ENCODE data around the gene TMEM169. TPM values are rescaled to one million over a fixed set of nuclear protein-coding genes. Genes with fewer than 3 reads are reported as not detected.

TMEM169 gene
- total RNA-seq, 1 experiment from 2014 or later: 0.74 TPM

DNA sequence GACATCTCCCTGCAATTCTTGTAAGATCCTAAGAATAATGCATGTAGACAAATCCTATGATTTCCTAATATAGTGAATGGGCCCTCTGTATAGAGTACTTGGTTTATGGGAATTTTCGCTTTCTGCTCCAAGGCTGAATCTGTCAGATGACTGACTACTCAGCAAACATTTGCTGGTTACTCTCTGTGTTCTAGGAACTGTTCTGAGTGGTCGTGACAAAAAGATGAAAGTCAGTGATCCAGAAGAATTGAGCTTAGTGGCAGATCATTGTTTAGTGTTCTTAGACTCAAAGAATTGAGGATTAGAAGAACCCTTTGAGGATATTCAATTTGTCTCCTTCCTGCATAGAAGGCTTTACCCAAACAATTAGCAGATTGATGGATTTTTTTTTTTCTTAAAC lies 37.4 kb downstream of the TMEM169 start:
- no peak overlapping the region for H3K4me3 ChIP-seq (ENCODE audit: low read depth in 2 of 2, low read length in 2 of 2)
- in situ Hi-C loops (cut with HindIII; ENCODE audit: low pct_unique_long_range_greater_than_20kb, low sequenced_read_pairs) (no loop called here), intact Hi-C loops (cut with micrococcal nuclease; ENCODE audit: unreplicated experiment) (no loop called here)
- no TSS peak for BruUV-seq (replicated peaks)
- ChIA-PET CTCF (no interaction called here), POLR2A (no interaction called here)
- H3K27ac ChIP-seq (ENCODE audit: low read length): no peak overlapping the region
- no peak for TF ChIP-seq SIN3A (IDR thresholded peaks at IDR 0.05; ENCODE audit: borderline replicate concordance, insufficient read depth, low read depth, low read length)
- TF ChIP-seq, protein P1, sequence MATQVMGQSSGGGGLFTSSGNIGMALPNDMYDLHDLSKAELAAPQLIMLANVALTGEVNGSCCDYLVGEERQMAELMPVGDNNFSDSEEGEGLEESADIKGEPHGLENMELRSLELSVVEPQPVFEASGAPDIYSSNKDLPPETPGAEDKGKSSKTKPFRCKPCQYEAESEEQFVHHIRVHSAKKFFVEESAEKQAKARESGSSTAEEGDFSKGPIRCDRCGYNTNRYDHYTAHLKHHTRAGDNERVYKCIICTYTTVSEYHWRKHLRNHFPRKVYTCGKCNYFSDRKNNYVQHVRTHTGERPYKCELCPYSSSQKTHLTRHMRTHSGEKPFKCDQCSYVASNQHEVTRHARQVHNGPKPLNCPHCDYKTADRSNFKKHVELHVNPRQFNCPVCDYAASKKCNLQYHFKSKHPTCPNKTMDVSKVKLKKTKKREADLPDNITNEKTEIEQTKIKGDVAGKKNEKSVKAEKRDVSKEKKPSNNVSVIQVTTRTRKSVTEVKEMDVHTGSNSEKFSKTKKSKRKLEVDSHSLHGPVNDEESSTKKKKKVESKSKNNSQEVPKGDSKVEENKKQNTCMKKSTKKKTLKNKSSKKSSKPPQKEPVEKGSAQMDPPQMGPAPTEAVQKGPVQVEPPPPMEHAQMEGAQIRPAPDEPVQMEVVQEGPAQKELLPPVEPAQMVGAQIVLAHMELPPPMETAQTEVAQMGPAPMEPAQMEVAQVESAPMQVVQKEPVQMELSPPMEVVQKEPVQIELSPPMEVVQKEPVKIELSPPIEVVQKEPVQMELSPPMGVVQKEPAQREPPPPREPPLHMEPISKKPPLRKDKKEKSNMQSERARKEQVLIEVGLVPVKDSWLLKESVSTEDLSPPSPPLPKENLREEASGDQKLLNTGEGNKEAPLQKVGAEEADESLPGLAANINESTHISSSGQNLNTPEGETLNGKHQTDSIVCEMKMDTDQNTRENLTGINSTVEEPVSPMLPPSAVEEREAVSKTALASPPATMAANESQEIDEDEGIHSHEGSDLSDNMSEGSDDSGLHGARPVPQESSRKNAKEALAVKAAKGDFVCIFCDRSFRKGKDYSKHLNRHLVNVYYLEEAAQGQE (IDR thresholded peaks at IDR 0.05; ENCODE audit: insufficient read depth in 1 of 2, low read depth in 2 of 2, low read length in 1 of 2): no peak
- TF ChIP-seq TCF7L2 (IDR thresholded peaks at IDR 0.05; ENCODE audit: low read depth, low read length): no peak
- TF ChIP-seq POLR2AphosphoS5 (IDR thresholded peaks at IDR 0.05; ENCODE audit: low read depth, low read length): no peak
- TF ChIP-seq, protein P2, sequence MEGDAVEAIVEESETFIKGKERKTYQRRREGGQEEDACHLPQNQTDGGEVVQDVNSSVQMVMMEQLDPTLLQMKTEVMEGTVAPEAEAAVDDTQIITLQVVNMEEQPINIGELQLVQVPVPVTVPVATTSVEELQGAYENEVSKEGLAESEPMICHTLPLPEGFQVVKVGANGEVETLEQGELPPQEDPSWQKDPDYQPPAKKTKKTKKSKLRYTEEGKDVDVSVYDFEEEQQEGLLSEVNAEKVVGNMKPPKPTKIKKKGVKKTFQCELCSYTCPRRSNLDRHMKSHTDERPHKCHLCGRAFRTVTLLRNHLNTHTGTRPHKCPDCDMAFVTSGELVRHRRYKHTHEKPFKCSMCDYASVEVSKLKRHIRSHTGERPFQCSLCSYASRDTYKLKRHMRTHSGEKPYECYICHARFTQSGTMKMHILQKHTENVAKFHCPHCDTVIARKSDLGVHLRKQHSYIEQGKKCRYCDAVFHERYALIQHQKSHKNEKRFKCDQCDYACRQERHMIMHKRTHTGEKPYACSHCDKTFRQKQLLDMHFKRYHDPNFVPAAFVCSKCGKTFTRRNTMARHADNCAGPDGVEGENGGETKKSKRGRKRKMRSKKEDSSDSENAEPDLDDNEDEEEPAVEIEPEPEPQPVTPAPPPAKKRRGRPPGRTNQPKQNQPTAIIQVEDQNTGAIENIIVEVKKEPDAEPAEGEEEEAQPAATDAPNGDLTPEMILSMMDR (IDR thresholded peaks at IDR 0.05): no peak
- peaks cover 81% of the 10 kb centered on the region for H3K36me3 ChIP-seq (ENCODE audit: control insufficient read depth, insufficient read depth, low read length)
- H3K4me1 ChIP-seq (ENCODE audit: control insufficient read depth, insufficient read depth, low read length): peaks cover 15% of the 10 kb centered on the region
- H3K27me3 ChIP-seq (ENCODE audit: control insufficient read depth, insufficient read depth, low read length): no peaks in the 10 kb centered on the region
- H3K9me3 ChIP-seq (ENCODE audit: control insufficient read depth, insufficient read depth, low read depth, low read length): no peaks in the 10 kb centered on the region
- ATAC-seq (no peak), DNase-seq (ENCODE audit: low read depth, low spot score) (no peak)

DNA sequence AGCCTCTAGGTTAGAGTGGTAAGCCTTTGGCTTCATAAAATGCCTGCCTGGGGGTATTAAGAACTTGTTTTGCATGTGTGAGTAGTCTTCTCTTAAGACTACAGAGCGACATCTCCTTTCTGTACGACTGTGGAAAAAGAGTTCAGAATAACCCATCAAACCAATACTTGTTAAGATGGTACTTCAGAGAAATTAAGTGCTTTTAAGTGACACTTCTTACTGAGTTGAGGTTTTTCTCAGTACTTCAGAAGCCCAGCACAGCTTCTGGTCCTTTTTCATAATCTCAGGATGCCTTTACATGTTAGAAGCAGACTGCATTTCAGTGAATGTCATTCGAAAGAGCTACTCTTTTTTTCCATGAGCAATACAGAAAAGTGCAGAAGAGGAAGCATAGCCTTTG lies 38.3 kb downstream of the TMEM169 start:
- in situ Hi-C loops (cut with HindIII; ENCODE audit: low pct_unique_long_range_greater_than_20kb, low sequenced_read_pairs) (no loop called here), intact Hi-C loops (cut with micrococcal nuclease; ENCODE audit: unreplicated experiment) (no loop called here)
- no peak for ATAC-seq
- BruUV-seq (replicated peaks): no TSS peak
- Histone ChIP-seq H3K27ac (ENCODE audit: low read length) (no peak overlapping the region), H3K4me1 (ENCODE audit: control insufficient read depth, insufficient read depth, low read length) (peaks cover 10% of the 10 kb centered on the region), H3K36me3 (ENCODE audit: control insufficient read depth, insufficient read depth, low read length) (peaks cover 87% of the 10 kb centered on the region), H3K4me3 (ENCODE audit: low read depth in 2 of 2, low read length in 2 of 2) (no peak overlapping the region), H3K9me3 (ENCODE audit: control insufficient read depth, insufficient read depth, low read depth, low read length) (no peaks in the 10 kb centered on the region), H3K27me3 (ENCODE audit: control insufficient read depth, insufficient read depth, low read length) (no peaks in the 10 kb centered on the region)
- ChIA-PET CTCF (no interaction called here), POLR2A (no interaction called here)
- TF ChIP-seq TCF7L2 (IDR thresholded peaks at IDR 0.05; ENCODE audit: low read depth, low read length) (no peak), POLR2AphosphoS5 (IDR thresholded peaks at IDR 0.05; ENCODE audit: low read depth, low read length) (no peak), SIN3A (IDR thresholded peaks at IDR 0.05; ENCODE audit: borderline replicate concordance, insufficient read depth, low read depth, low read length) (no peak)
- TF ChIP-seq, protein P2 (IDR thresholded peaks at IDR 0.05): no peak
- TF ChIP-seq, protein P1 (IDR thresholded peaks at IDR 0.05; ENCODE audit: insufficient read depth in 1 of 2, low read depth in 2 of 2, low read length in 1 of 2): no peak
- DNase-seq (ENCODE audit: low read depth, low spot score): no peak

All from Panc1 (cell line).